ENCODE measurements around the gene GDA.

DNA sequence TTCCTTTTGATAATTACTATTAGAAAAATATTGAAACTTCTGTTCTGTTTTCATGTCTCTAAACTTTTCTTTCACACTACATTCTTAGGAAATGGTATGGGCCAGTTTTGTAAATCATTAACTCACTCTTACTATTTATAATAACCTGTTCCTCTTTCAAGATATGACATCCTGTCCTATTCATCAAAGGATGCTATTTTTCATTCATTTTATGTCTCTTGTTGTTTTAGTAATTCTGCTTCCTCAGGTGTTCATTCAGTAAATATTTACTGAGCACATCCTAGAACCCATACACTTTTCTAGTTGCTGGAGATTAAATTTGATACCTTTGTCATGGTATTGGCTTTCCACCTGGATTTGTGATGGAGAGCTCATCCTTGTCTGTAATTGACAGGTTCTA is 58.0 kb downstream of the GDA start:
- TF ChIP-seq, protein P1, sequence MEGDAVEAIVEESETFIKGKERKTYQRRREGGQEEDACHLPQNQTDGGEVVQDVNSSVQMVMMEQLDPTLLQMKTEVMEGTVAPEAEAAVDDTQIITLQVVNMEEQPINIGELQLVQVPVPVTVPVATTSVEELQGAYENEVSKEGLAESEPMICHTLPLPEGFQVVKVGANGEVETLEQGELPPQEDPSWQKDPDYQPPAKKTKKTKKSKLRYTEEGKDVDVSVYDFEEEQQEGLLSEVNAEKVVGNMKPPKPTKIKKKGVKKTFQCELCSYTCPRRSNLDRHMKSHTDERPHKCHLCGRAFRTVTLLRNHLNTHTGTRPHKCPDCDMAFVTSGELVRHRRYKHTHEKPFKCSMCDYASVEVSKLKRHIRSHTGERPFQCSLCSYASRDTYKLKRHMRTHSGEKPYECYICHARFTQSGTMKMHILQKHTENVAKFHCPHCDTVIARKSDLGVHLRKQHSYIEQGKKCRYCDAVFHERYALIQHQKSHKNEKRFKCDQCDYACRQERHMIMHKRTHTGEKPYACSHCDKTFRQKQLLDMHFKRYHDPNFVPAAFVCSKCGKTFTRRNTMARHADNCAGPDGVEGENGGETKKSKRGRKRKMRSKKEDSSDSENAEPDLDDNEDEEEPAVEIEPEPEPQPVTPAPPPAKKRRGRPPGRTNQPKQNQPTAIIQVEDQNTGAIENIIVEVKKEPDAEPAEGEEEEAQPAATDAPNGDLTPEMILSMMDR (IDR thresholded peaks at IDR 0.05 in 8 of 11, conservative IDR thresholded peaks at IDR 0.05 in 3 of 11), result no peak
- TF ChIP-seq POLR2AphosphoS5 (IDR thresholded peaks at IDR 0.05), result no peak
